GM12878 (cell line): ENCODE results near the gene GMCL2. TPM values are rescaled to one million over a fixed set of nuclear protein-coding genes. Genes with fewer than 3 reads are reported as not detected.

ENCODE experiments used
- ATAC-seq: fragments of 200-7000 bp; cut with Tn5 transposase; 3 replicates; pipeline ENCODE4 v1.9.1; 2020; ENCODE audit warnings: mild to moderate bottlenecking, moderate library complexity
- BruUV-seq: library from RNA; stranded (reverse); fragments of 400-500 nt; replicated peaks from 2 replicates; lab custom pipeline; 2021; lab: Mats Ljungman, UMichigan
- CTCF ChIA-PET: fragments of 300-600 bp; sonication (Branson Sonifier 250); formaldehyde crosslinking; extraction: SDS; loops from one replicate; lab custom pipeline; 2021; ENCODE audit warnings: inconsistent platforms; lab: Yijun Ruan, JAX
- POLR2A ChIA-PET: fragments of 350-600 bp; formaldehyde crosslinking; extraction: SDS; loops from one replicate; lab custom pipeline; 2021; ENCODE audit warnings: inconsistent platforms; lab: Charles Lee
- RAD21 ChIA-PET: fragments of 300-600 bp; sonication (Branson Sonifier 250); formaldehyde crosslinking; loops from one replicate; lab custom pipeline; 2023; ENCODE audit warnings: antibody characterized with exemption; ENCODE audit not compliant: unreplicated experiment; lab: Charles Lee
- SMC1A ChIA-PET: fragments of 300-600 bp; sonication (Branson Sonifier 250); formaldehyde crosslinking; loops from one replicate; lab custom pipeline; 2023; ENCODE audit not compliant: unreplicated experiment, uncharacterized antibody; lab: Charles Lee
- DNase-seq: peaks from one replicate; pipeline ENCODE4 v3.0.0-alpha.2; 2011; ENCODE audit warnings: low read depth, low spot score
- FAIRE-seq: peaks from 3 replicates; lab custom pipeline; 2011; peaks lifted over from hg19 to GRCh38; lab: Jason Lieb, UNC
- H2AFZ ChIP-seq: 2 replicates; pipeline ENCODE4 v1.6.0; 2011; ENCODE audit warnings: low read depth, low read length, control low read depth; ENCODE audit not compliant: control insufficient read depth
- H3K27ac ChIP-seq: 2 replicates; pipeline ENCODE4 v1.5.1; 2011; ENCODE audit warnings: control low read depth; ENCODE audit not compliant: control insufficient read depth, insufficient read depth
- H3K27me3 ChIP-seq, 2 experiments: replicated peaks in 1 of 2; 2 replicates each; pipeline versions ENCODE4 v1.6.0 to v1.6.1; 2011; ENCODE audit warnings: low read length in 1 of 2; ENCODE audit not compliant: control insufficient read depth in 2 of 2, insufficient read depth in 2 of 2
- H3K36me3 ChIP-seq, 2 experiments: 2 replicates each; pipeline ENCODE4 v1.5.1; 2011; ENCODE audit warnings: low read length in 1 of 2; ENCODE audit not compliant: control insufficient read depth in 2 of 2, insufficient read depth in 2 of 2
- H3K4me1 ChIP-seq: 2 replicates; pipeline ENCODE4 v1.6.1; 2011; ENCODE audit warnings: mild to moderate bottlenecking, low read length, moderate library complexity, mixed read lengths; ENCODE audit not compliant: control insufficient read depth, insufficient read depth
- H3K4me2 ChIP-seq: 2 replicates; pipeline ENCODE4 v1.6.0; 2011; ENCODE audit warnings: control low read depth; ENCODE audit not compliant: control insufficient read depth, insufficient read depth
- H3K4me3 ChIP-seq: fragments of 200-600 bp; sonication (generic); 2 replicates; pipeline ENCODE4 v1.5.1; 2016
- H3K79me2 ChIP-seq: 2 replicates; pipeline ENCODE4 v1.6.0; 2011; ENCODE audit warnings: low read length; ENCODE audit not compliant: control insufficient read depth, insufficient read depth
- H3K9ac ChIP-seq: 2 replicates; pipeline ENCODE4 v1.8.0; 2011; ENCODE audit warnings: low read length, control low read depth, mixed read lengths; ENCODE audit not compliant: control insufficient read depth, insufficient read depth
- H3K9me3 ChIP-seq: replicated peaks from 3 replicates; pipeline ENCODE4 v1.5.1; 2011; ENCODE audit warnings: mild to moderate bottlenecking, low read length; ENCODE audit not compliant: control insufficient read depth, insufficient read depth
- H4K20me1 ChIP-seq: 2 replicates; pipeline ENCODE4 v1.6.0; 2011; ENCODE audit not compliant: control insufficient read depth, insufficient read depth
- CHD4 ChIP-seq: fragments of 200-600 bp; sonication (generic); IDR thresholded peaks from 2 replicates; pipeline ENCODE4 v1.6.1; 2016; ENCODE audit warnings: mild to moderate bottlenecking
- ESRRA ChIP-seq: IDR thresholded peaks from 2 replicates; pipeline ENCODE4 v1.6.1; 2012; ENCODE audit warnings: mild to moderate bottlenecking, low read length, improper control_type of control experiment
- FOXM1 ChIP-seq: IDR thresholded peaks from 2 replicates; pipeline ENCODE4 v1.6.1; 2012; ENCODE audit warnings: low read depth, mild to moderate bottlenecking, inconsistent platforms, low read length, moderate library complexity
- GATAD2B ChIP-seq: fragments of 450-650 bp; conservative IDR thresholded peaks from 2 replicates; pipeline ENCODE4 v1.6.1; 2017; ENCODE audit warnings: low read depth, mild to moderate bottlenecking, moderate library complexity
- HCFC1 ChIP-seq: fragments of 150-350 bp; IDR thresholded peaks from 2 replicates; pipeline ENCODE4 v1.6.1; 2014; ENCODE audit warnings: low read length
- HDGF ChIP-seq: fragments of 450-650 bp; IDR thresholded peaks from 2 replicates; pipeline ENCODE4 v1.6.1; 2016; ENCODE audit warnings: antibody characterized with exemption
- IKZF2 ChIP-seq, 2 experiments: fragments of 450-650 bp; IDR thresholded peaks; 2 replicates each; pipeline ENCODE4 v1.6.1; 2017; ENCODE audit warnings: mild to moderate bottlenecking in 2 of 2, moderate library complexity in 2 of 2
- RB1 ChIP-seq: fragments of 450-650 bp; formaldehyde crosslinking; IDR thresholded peaks from 2 replicates; pipeline ENCODE4 v1.6.1; 2017; ENCODE audit warnings: mild to moderate bottlenecking, borderline replicate concordance
- SMAD1 ChIP-seq: fragments of 450-650 bp; IDR thresholded peaks from 2 replicates; pipeline ENCODE4 v1.6.1; 2018; ENCODE audit warnings: mild to moderate bottlenecking, low read depth; ENCODE audit not compliant: partially characterized antibody
- SMAD5 ChIP-seq: IDR thresholded peaks from 2 replicates; pipeline ENCODE4 v1.6.1; 2016; ENCODE audit warnings: antibody characterized with exemption, low read depth
- ZBED1 ChIP-seq: IDR thresholded peaks from 2 replicates; pipeline ENCODE4 v1.6.1; 2016; ENCODE audit warnings: borderline replicate concordance
- ZNF274 ChIP-seq: IDR thresholded peaks from one replicate; pipeline ENCODE4 v1.8.0; 2011; ENCODE audit not compliant: insufficient read length, insufficient read depth
- WGBS: methylation state at CpG from one replicate; pipeline ENCODE4 v1.1.6; 2016; ENCODE audit warnings: low lambda C conversion rate; ENCODE audit not compliant: insufficient replicate concordance, insufficient coverage; ENCODE audit errors: missing lambda C conversion rate; 5-methylcytosine and 5-hydroxymethylcytosine counted together
- in situ Hi-C: fragments of 300-500 bp; cut with MboI; formaldehyde crosslinking; loops from 9 replicates; pipeline ENCODE4 v1.14.3; 2018; ENCODE audit warnings: mixed read lengths
- intact Hi-C: fragments of 100-400 bp; cut with micrococcal nuclease; formaldehyde crosslinking; loops from one replicate; pipeline ENCODE4 v1.14.2; 2022; ENCODE audit not compliant: unreplicated experiment
- polyA plus RNA-seq, 11 experiments: library from polyadenylated mRNA; depleted of rRNA in 4 of 11; unstranded in 6 of 11; stranded (reverse) in 5 of 11; fragments of >200 nt; fragmentation: Nextera tagmentation in 4 of 11; fragmentation: Illumina TruSeq in 1 of 11; extraction: Ambion mirVana in 4 of 11; extraction: Trizol in 1 of 11; gene quantifications; 1 replicate in 1 of 11; 2 replicates in 10 of 11; pipeline versions ENCODE4 v1.2.1 to v1.2.3, GENCODE V29; 2011 to 2016; ENCODE audit warnings: inconsistent platforms in 2 of 11, missing spikeins in 2 of 11, low read depth in 1 of 11
- total RNA-seq, 4 experiments: library from RNA; depleted of rRNA in 3 of 4; stranded (reverse); fragments of >200 nt in 3 of 4; fragmentation: Illumina TruSeq in 1 of 4; extraction: Trizol in 1 of 4; gene quantifications; 2 replicates each; pipeline versions ENCODE4 v1.2.1 to v1.2.3, GENCODE V29; 2013 to 2021
- TF ChIP-seq, protein P1 (sequence below): fragments of 450-650 bp; IDR thresholded peaks from 2 replicates; pipeline ENCODE4 v1.6.1; 2016; ENCODE audit warnings: mild to moderate bottlenecking
- TF ChIP-seq, protein P2 (sequence below): IDR thresholded peaks from 2 replicates; pipeline ENCODE4 v1.6.1; 2012; ENCODE audit warnings: low read depth, low read length, improper control_type of control experiment
- TF ChIP-seq, protein P3 (sequence below): fragments of 450-650 bp; IDR thresholded peaks from 2 replicates; pipeline ENCODE4 v1.6.1; 2017; ENCODE audit warnings: borderline replicate concordance
- TF ChIP-seq, protein P4 (sequence below): fragments of 450-650 bp; conservative IDR thresholded peaks from 2 replicates; pipeline ENCODE4 v1.6.1; 2017; ENCODE audit warnings: mild to moderate bottlenecking, moderate library complexity
- TF ChIP-seq, protein P5 (sequence below): IDR thresholded peaks from 2 replicates; pipeline ENCODE4 v1.6.1; 2011; ENCODE audit warnings: mild to moderate bottlenecking, low read depth, low read length, moderate library complexity; ENCODE audit not compliant: insufficient replicate concordance

GMCL2 gene
- total and polyA plus RNA-seq, 10 of the 15 experiments (the other 5 are each of a cell fraction or from before 2014, with no cell fraction given) = 0.07 TPM; not detected in 9

DNA sequence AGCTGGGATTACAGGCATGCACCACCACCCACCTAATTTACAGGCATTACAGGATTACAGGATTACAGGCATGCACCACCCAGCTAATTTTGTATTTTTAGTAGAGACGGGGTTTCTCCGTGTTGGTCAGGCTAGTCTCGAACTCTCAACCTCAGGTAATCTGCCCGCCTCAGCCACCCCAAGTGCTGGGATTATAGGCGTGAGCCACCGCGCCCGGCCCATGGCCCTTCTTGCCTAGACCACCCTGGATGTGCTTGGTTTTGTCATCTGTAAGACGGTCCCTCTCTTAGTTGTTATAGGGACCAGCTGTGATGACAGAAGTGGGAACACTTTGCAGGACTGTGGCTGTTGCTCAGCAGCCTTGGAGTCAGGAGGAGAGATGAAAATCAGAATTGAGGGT, 49.0 kb upstream of the GMCL2 start (continued):
- TF ChIP-seq ZBED1 (no peak), RB1 (no peak), ZNF274 (no peak), HCFC1 (no peak), HDGF (no peak), SMAD1 (no peak)
- TF ChIP-seq, protein P1, sequence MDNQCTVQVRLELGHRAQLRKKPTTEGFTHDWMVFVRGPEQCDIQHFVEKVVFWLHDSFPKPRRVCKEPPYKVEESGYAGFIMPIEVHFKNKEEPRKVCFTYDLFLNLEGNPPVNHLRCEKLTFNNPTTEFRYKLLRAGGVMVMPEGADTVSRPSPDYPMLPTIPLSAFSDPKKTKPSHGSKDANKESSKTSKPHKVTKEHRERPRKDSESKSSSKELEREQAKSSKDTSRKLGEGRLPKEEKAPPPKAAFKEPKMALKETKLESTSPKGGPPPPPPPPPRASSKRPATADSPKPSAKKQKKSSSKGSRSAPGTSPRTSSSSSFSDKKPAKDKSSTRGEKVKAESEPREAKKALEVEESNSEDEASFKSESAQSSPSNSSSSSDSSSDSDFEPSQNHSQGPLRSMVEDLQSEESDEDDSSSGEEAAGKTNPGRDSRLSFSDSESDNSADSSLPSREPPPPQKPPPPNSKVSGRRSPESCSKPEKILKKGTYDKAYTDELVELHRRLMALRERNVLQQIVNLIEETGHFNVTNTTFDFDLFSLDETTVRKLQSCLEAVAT = no peak
- TF ChIP-seq, protein P2, sequence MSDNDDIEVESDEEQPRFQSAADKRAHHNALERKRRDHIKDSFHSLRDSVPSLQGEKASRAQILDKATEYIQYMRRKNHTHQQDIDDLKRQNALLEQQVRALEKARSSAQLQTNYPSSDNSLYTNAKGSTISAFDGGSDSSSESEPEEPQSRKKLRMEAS = no peak

DNA sequence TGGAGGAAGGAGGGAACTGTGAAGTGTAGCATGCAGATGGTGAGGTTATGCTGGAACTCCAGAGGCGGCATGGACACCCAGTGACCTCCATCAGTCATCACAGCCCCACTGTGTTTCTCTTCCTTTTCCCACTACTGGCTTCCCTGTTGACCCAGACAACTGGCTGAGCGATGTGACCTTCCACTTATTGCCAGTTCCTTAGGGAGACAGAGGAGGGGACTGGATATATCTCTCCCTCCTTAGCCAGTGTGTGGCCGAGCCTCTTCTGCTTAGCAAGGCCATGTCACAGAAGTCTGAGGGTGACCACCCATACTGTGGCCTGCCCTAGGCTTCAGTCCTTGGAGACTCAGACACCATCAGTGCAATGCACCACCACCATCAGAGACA, 48.4 kb upstream of the GMCL2 start:
- no peak for FAIRE-seq
- no peak for ATAC-seq

More for the DNA sequence above, 48.4 kb upstream of the GMCL2 start:
- no peaks in the 10 kb centered on the region; a peak in 2 of 4 replicates for H3K36me3 ChIP-seq
- H3K27me3 ChIP-seq = no peaks in the 10 kb centered on the region
- no peak overlapping the region for H2AFZ ChIP-seq
- no peak overlapping the region for H3K4me3 ChIP-seq
- TF ChIP-seq ESRRA = no peak
- TF ChIP-seq FOXM1 = no peak
- TF ChIP-seq, protein P3, sequence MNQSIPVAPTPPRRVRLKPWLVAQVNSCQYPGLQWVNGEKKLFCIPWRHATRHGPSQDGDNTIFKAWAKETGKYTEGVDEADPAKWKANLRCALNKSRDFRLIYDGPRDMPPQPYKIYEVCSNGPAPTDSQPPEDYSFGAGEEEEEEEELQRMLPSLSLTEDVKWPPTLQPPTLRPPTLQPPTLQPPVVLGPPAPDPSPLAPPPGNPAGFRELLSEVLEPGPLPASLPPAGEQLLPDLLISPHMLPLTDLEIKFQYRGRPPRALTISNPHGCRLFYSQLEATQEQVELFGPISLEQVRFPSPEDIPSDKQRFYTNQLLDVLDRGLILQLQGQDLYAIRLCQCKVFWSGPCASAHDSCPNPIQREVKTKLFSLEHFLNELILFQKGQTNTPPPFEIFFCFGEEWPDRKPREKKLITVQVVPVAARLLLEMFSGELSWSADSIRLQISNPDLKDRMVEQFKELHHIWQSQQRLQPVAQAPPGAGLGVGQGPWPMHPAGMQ = no peak
- TF ChIP-seq SMAD5 = no peak
- no peak for TF ChIP-seq CHD4
- TF ChIP-seq ZNF274 = no peak
- no peak for TF ChIP-seq IKZF2 (IDR thresholded peaks at IDR 0.05)
- TF ChIP-seq, protein P4, sequence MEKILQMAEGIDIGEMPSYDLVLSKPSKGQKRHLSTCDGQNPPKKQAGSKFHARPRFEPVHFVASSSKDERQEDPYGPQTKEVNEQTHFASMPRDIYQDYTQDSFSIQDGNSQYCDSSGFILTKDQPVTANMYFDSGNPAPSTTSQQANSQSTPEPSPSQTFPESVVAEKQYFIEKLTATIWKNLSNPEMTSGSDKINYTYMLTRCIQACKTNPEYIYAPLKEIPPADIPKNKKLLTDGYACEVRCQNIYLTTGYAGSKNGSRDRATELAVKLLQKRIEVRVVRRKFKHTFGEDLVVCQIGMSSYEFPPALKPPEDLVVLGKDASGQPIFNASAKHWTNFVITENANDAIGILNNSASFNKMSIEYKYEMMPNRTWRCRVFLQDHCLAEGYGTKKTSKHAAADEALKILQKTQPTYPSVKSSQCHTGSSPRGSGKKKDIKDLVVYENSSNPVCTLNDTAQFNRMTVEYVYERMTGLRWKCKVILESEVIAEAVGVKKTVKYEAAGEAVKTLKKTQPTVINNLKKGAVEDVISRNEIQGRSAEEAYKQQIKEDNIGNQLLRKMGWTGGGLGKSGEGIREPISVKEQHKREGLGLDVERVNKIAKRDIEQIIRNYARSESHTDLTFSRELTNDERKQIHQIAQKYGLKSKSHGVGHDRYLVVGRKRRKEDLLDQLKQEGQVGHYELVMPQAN = no peak
- no peak for TF ChIP-seq GATAD2B
- TF ChIP-seq, protein P5, sequence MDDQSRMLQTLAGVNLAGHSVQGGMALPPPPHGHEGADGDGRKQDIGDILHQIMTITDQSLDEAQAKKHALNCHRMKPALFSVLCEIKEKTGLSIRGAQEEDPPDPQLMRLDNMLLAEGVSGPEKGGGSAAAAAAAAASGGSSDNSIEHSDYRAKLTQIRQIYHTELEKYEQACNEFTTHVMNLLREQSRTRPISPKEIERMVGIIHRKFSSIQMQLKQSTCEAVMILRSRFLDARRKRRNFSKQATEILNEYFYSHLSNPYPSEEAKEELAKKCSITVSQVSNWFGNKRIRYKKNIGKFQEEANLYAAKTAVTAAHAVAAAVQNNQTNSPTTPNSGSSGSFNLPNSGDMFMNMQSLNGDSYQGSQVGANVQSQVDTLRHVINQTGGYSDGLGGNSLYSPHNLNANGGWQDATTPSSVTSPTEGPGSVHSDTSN = no peak
- TF ChIP-seq, all 136 proteins: peak for 0
- ChIA-PET POLR2A (no interaction called here), CTCF (interaction anchor here (0.7 to 1.4 kb wide), 14 partner anchors 11 to 1261 kb away, joined by 3 to 6 read pairs (median 3); partner anchors contain the start of gene HNRNPAB), RAD21 (interaction anchor here (0.6 to 1.0 kb wide), 2 partner anchors 65 to 226 kb away, joined by 3 read pairs; no protein-coding TSS in a partner anchor), SMC1A (interaction anchor here (1.0 to 1.8 kb wide), 2 partner anchors 23 to 317 kb away, joined by 3 to 4 read pairs; no protein-coding TSS in a partner anchor)
- 42% methylated on average over 3 of the region's 3 CpGs for WGBS
- Histone ChIP-seq H3K79me2 (peaks cover 16% of the 10 kb centered on the region), H3K4me2 (no peak overlapping the region), H3K9me3 (no peaks in the 10 kb centered on the region), H3K4me1 (peaks cover 51% of the 10 kb centered on the region), H3K27ac (no peak overlapping the region), H3K9ac (no peak overlapping the region), H4K20me1 (no peaks in the 10 kb centered on the region)
- intact Hi-C loops = loop anchor here (2.0 to 5.0 kb wide), 2 partner anchors 315 to 1257 kb away; no protein-coding TSS in a partner anchor
- in situ Hi-C loops = no loop called here
- no peak for DNase-seq
- BruUV-seq = no TSS peak
